Cardiac muscle cell (in vitro differentiated cells and primary cell): ENCODE results near the gene ARHGAP26. TPM values are rescaled to one million over a fixed set of nuclear protein-coding genes. Genes with fewer than 3 reads are reported as not detected.

Experiments
- DNase-seq, 2 donors: peaks; one replicate each; pipeline versions ENCODE4 v3.0.0 to v3.0.0-alpha.2; 2010 to 2017; ENCODE audit warnings: low read depth in 1 of 2, low spot score in 1 of 2
- H3K27ac ChIP-seq: fragments of 200-600 bp; sonication (generic); 2 replicates; pipeline ENCODE4 v1.5.1; 2016
- H3K27me3 ChIP-seq: fragments of 200-600 bp; sonication (generic); 2 replicates; pipeline ENCODE4 v1.6.0; 2016; ENCODE audit warnings: control low read depth
- H3K36me3 ChIP-seq: fragments of 200-600 bp; sonication (generic); 2 replicates; pipeline ENCODE4 v1.5.1; 2016; ENCODE audit warnings: control low read depth
- H3K4me1 ChIP-seq: fragments of 200-600 bp; sonication (generic); 2 replicates; pipeline ENCODE4 v1.8.1; 2017; ENCODE audit warnings: low read depth, mild to moderate bottlenecking, mixed run types
- H3K4me3 ChIP-seq: fragments of 200-600 bp; sonication (generic); 2 replicates; pipeline ENCODE4 v1.5.1; 2016; ENCODE audit warnings: mild to moderate bottlenecking
- H3K9me3 ChIP-seq: fragments of 200-600 bp; sonication (generic); 2 replicates; pipeline ENCODE4 v1.5.1; 2017; ENCODE audit warnings: low read depth, mild to moderate bottlenecking, control low read depth
- CTCF ChIP-seq: IDR thresholded peaks from 2 replicates; pipeline ENCODE4 v1.5.1; 2012; ENCODE audit warnings: low read depth, mild to moderate bottlenecking, low read length
- polyA plus RNA-seq: library from polyadenylated mRNA; unstranded; fragments of >200 nt; fragmentation: Nextera tagmentation; extraction: Ambion mirVana; gene quantifications from 2 replicates; pipeline ENCODE4 v1.2.1, GENCODE V29; 2016
- total RNA-seq: library from RNA; depleted of rRNA; stranded (reverse); fragments of >200 nt; gene quantifications from 2 replicates; pipeline ENCODE4 v1.2.3, GENCODE V29; 2016

The ARHGAP26 gene
- total and polyA plus RNA-seq, 2 experiments from 2014 or later, result 12.7 to 16.2 TPM

GRCh38 chr5:143105216-143105905 is 335.2 kb downstream of the ARHGAP26 start:
- TF ChIP-seq CTCF, result no peak
- Histone ChIP-seq H3K36me3 (no peaks in the 10 kb centered on the region), H3K4me1 (peaks cover 3% of the 10 kb centered on the region), H3K4me3 (no peak overlapping the region), H3K9me3 (no peaks in the 10 kb centered on the region), H3K27ac (no peak overlapping the region), H3K27me3 (no peaks in the 10 kb centered on the region)
- DNase-seq, result no peak

DNA sequence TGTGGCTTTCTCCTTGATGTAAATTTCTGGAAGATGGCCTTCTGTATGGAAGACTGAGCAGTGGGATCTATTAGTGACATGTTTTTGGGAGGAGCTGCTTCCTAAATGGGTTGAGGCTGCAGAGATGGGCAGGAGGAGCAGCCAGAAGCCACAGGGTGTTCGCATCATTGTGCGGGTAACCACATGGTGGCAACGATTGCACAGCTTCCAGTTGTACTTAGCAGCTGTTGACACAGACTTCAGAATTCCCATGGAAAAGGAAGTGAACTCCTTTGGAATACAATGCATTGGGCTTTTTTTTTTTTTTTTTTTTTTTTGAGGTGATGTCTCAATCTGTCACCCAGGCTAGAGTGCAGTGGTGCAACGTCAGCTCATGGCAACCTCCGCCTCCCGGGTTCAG is 336.0 kb downstream of the ARHGAP26 start:
- Histone ChIP-seq H3K4me1 (peaks cover 10% of the 10 kb centered on the region), H3K27ac (no peak overlapping the region), H3K9me3 (no peaks in the 10 kb centered on the region), H3K4me3 (no peak overlapping the region), H3K27me3 (no peaks in the 10 kb centered on the region), H3K36me3 (no peaks in the 10 kb centered on the region)
- peak; percentile 52 to 75 for DNase-seq
- TF ChIP-seq CTCF, result peak; percentile 27

DNA sequence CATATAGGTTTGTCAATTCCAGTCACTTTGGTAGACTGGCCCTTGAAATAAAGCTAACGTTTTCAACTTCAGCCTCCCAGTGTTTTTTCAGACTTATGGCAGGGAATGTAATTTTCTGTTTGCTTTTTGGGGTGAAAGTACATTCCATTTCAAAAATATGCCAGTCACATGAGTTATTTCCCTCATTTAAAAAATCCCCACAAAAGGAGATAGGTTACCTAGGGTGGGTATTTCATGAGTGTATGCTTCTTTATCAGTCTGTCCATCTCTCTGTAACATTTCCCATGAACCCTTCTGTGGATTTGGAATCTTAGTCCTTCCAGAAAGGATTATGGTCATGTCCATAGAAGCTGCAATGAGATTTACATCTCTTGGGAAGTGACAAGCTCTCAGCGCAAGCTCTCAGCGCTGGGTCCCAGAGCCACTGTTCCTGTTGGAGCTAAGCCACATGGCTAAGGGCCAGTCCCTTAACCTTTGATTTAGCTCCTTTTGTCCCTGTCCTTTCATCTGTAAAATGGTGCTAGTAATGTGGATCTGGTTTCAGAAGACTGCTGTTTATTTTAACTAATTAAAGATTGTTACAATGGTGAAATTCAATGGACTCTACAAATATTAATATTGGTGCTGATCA is 338.4 kb downstream of the ARHGAP26 start:
- Histone ChIP-seq H3K4me1 (peaks cover 27% of the 10 kb centered on the region), H3K36me3 (no peaks in the 10 kb centered on the region), H3K27ac (no peak overlapping the region), H3K27me3 (no peaks in the 10 kb centered on the region), H3K9me3 (no peaks in the 10 kb centered on the region), H3K4me3 (no peak overlapping the region)
- DNase-seq, result no peak
- TF ChIP-seq CTCF, result no peak

GRCh38 chr5:143110591-143110990 is 340.4 kb downstream of the ARHGAP26 start:
- H3K36me3 ChIP-seq, result no peaks in the 10 kb centered on the region
- peaks cover 27% of the 10 kb centered on the region for H3K4me1 ChIP-seq
- no peak overlapping the region for H3K27ac ChIP-seq
- DNase-seq, result peak in 1 of 2 donors; percentile 11
- no peak for TF ChIP-seq CTCF
- H3K4me3 ChIP-seq, result no peak overlapping the region
- no peaks in the 10 kb centered on the region for H3K27me3 ChIP-seq
- H3K9me3 ChIP-seq, result no peaks in the 10 kb centered on the region

GRCh38 chr5:143111799-143112198 is 341.6 kb downstream of the ARHGAP26 start:
- TF ChIP-seq CTCF, result no peak
- peak overlapping the region; percentile 19 for H3K27ac ChIP-seq
- peaks cover 27% of the 10 kb centered on the region for H3K4me1 ChIP-seq
- no peak overlapping the region for H3K4me3 ChIP-seq
- no peaks in the 10 kb centered on the region for H3K27me3 ChIP-seq
- no peak for DNase-seq
- no peaks in the 10 kb centered on the region for H3K36me3 ChIP-seq
- H3K9me3 ChIP-seq, result no peaks in the 10 kb centered on the region
